CMK (cell line): ENCODE measurements around the gene SBF2.
"Not testable (repeated sequence)": the region's sequence is repeated elsewhere in the genome, so short reads cannot be mapped to it uniquely, and the experiment has no call there.

Experiments
- DNase-seq: peaks from one replicate; pipeline ENCODE4 v3.0.0-alpha.2; 2010; ENCODE audit warnings: low read depth

Gene SBF2

DNA sequence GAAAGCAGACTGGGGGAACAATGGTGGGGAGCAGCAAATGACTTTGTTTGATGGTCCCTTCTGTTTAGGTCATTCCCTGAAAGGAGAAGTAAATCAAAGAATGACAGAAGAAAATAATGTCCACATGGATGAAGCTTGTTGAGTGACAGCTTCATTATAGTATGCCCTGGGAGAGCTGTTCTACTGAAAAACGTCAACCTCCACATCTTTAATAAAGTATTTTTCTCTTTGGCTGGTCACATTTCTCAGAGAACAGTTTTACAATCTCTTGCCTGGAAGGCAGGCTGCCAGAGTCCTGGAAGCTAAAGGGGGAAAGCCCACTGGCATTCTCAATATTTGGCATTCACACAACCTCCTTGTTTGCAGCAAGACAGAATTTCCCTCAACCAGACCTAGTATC is 342.2 kb downstream of the SBF2 start:
- DNase-seq = no peak

DNA sequence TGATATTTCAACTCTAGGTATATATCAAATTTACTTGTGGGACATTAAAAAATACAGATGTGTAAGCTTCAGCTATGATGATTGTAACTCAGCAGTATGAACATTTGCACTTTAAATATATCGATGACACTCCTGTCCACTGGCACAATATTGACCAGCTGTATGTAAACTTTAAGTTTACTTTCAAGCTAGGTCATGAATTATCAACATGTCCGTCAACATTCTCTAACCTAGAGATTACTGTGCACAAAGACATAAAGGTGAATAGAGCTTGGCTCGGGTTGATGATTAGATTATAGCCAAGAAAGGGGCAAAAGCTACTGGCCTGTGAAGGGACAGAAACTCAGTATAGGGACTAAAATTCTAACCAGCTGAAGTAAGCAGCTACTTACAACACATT is 343.6 kb downstream of the SBF2 start:
- DNase-seq = no peak

DNA sequence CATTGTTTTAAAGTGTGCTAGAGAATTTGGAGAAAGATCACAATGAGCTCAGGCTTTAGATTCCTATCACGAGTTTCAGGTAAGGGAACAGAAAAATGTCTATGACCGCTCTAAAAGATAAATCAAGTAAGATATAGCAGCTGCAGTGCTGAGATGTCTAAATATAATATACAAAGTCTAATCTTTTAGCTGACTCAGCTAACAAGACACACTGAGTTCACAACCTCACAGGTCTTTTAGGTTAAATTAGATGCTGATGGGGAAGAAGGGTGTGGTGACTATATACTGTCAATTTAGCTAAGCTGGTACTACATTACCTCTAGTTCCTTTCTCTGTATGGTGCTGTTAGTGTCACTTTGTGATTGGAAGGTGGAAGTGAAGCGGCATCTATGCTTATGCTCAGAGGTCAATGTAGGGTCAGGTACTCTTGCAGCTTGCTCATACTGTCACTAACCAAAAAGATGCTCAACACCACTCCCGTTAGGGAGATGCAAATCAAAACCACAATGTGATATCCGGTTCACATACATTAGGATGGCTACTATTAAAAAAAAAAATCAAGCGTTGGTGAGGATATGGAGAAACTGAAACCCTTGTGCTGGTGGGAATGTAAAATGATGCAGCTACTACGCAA is 346.7 kb downstream of the SBF2 start:
- DNase-seq = no peak

DNA sequence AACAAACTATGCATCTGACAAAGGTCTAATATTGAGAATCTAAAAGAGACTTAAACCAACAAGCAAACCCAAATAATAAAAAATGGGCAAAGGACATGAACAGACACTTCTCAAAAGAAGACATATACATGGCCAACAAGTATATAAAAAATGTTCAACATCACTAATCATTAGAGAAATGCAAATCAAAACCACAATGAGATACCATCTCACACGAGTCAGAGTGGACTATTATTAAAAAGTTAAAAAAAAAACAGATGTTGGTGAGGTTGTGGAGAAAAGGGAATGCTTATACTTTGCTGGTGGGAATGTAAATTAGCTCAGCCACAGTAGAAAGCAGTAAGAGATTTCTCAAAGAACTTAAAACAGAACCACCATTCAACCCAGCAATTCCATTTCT is 348.3 kb downstream of the SBF2 start:
- DNase-seq = not testable (repeated sequence)

DNA sequence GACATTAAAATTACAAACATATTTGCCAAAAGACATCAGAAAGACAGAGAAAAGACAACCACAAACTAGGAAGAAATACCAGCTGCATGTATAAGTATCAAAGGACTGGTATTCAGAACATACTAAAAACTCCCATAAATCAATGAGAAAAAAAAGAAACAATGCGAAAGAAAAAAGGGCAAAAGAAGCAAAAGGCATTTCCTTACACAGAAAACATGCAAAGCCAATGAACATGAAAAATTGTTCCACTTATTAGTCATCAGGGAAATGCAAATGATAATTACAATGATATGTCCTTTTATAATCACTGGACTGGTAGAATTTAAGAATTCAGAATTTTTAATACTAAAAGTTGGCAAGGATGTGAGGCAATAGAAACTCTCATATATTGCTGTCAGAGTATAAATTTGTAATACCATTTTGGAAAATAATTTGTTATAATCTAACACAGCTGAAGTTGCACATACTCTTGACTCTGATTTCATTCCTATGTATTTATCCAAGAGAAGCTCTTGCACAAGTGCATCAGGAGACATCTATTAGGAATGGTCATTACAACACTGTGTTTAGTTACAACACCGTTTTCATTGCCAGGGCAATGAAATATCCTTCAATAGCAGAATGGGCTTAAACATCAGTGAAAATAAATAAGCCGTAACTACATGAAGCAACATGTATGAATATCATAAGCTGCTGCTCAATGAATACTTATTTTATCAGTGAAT is 350.5 kb downstream of the SBF2 start:
- DNase-seq = no peak

DNA sequence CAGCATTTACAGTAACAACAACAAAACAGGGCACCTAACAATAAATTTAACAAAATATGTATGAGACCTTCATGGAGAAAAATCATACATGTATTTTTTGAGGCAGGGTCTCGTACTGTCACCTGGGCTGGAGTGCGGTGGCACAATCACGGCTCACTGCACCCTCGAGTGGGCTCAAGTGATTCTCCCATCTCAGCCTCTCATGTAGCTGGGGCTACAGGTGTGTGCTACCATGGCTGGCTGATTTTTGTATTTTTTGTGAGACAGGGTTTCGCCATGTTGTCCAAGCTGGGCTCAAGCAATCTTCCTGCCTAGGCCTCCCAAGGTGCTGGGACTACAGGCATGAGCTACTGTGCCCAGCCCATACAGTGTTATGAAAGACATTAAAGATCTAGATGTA is 352.0 kb downstream of the SBF2 start:
- DNase-seq = no peak

DNA sequence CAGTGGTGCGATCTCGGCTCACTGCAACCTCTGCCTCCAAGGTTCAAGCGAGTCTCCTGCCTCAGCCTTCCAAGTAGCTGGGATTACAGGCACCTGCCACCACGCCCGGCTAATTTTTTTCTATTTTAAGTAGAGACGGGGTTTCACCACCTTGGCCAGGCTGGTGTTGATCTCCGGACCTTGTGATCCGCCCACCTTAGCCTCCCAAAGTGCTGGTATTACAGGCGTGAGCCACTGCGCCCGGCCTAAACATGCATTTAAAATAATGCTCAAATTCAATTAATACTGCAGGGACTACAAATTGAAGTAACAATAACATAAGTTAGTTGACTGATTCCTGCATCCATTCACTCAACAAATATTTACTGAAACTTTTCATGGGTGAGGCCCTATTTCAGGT is 354.9 kb downstream of the SBF2 start:
- DNase-seq = not testable (repeated sequence)

DNA sequence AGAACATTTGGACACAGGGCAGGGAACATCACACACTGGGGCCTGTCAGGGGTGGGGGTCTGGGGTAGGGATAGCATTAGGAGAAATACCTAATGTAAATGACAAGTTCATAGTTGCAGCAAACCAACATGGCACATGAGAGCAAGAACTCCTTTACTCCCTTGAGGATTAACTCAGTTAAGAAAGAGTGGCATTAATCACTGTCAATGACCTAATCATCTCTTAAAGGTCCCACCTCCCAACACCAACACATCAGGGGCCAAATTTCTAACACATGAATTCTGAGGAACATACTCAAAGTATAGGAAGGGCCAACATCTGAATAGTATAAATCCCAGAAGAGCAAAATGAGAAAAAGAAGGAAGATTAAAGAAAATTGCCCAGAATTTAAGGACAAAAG is 357.3 kb downstream of the SBF2 start:
- DNase-seq = no peak

DNA sequence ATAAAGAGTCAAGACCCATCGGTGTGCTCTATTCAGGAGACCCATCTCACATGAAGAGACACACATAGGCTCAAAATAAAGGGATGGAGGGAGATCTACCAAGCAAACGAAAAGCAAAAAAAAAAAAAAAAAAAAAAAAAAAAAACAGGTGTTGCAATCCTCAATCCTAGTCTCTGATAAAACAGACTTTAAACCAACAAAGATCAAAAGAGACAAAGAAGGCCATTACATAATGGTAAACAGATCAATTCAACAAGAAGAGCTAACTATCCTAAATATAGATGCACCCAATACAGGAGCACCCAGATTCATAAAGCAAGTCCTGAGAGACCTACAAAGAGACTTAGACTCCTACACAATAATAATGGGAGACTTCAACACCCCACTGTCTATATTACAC is 361.2 kb downstream of the SBF2 start:
- not testable (repeated sequence) for DNase-seq

DNA sequence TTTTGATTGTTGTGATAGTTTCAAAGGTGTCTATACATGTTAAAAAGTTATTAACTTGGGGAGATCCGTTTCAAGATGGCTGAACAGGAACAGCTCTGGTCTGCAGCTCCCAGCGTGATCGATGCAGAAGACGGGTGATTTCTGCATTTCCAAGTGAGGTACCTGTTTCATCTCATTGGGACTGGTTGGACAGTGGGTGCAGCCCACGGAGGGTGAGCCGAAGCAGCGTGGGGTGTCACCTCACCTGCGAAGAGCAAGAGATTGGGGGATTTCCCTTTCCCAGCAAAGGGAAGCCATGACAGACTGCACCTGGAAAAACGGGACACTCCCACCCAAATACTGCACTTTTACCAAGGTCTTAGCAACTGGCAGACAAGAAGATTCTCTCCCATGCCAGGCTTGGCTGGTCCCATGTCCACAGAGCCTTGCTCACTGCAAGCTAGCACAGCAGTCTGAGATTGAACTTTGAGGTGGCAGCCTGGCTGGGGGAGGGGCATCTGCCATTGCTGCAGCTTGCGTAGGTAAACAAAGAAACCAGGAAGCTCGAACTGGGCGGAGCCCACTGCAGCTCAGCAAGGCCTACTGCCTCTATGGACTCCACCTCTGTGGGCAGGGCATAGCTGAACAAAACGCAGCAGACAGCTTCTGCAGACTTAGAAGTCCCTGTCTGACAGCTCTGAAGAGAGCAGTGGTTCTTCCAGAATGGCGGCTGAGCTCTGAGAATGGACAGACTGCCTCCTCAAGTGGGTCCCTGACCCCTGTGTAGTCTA is 363.3 kb downstream of the SBF2 start:
- DNase-seq = not testable (repeated sequence)

DNA sequence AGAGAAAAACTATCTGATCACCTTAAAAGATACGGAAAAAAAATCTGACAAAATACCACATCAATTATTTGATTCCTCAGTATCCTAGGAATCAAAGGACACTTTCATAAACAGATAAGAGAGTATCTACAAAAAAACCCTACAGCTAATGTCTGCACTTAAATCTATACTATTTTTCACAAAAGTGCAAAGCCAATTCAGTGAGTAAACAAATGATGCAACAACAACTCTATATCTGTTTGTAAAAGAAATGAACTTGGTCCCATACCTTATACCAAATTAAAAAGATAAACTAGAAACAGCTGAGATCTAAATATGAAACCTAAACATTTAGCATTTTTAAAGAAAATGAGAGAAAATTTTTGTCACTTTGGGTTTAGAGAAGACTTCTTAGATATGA is 366.3 kb downstream of the SBF2 start:
- no peak for DNase-seq

DNA sequence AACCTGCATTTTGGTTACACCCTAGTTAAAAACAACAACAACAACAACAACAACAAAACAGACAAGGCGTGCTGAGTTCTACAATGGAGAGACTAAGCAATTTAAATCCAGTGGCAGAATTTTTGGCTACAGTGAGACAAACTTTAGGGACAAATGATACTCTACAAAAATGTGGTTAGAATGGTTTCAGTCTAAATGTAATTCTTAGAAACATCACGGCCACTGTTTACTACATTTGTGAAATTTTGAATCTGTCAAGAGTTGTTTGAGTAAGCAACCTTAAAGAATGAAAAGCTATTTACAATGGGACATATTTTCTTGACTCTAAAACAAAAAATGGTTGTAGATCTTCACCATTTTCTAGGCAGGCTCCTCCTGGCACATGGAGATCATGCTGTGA is 370.7 kb downstream of the SBF2 start:
- DNase-seq = no peak

DNA sequence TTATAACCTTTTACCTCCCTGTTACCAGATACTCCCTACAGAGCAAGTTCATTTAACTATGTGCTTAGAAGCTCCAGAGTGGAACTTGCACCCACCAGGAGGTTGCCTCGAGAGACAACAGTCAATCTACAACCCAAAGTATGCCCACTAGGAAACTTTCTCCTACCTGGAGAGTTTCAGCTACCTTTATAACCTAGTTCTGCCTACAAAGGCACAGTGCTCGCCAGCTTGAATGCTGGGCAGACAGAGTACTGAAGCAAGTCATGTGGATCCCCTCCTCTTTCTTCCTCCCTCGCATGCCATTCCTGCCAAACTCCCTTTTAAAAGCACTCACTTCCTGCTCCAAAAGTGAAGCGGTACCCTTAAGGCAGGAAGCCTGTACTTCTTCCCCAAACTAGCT is 371.2 kb downstream of the SBF2 start:
- no peak for DNase-seq

DNA sequence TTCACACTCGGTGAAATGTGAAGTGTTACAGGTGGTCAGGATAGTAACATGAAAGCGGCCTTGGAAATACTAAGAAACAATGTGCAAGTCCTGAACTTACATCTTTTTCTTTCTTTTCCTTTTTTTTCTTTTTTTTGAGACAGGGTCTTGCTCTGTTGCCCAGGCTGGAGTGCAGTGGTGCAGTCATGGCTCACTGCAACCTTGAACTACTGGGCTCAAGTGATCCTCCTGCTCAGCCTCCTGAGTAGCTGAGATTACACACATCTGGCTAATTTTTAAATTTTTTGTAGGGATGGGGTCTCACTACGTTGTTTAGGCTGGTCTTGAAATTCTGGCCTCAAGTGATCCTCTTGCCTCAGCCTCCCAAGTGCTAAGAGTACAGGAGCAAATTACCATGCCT is 377.5 kb downstream of the SBF2 start:
- no peak for DNase-seq

DNA sequence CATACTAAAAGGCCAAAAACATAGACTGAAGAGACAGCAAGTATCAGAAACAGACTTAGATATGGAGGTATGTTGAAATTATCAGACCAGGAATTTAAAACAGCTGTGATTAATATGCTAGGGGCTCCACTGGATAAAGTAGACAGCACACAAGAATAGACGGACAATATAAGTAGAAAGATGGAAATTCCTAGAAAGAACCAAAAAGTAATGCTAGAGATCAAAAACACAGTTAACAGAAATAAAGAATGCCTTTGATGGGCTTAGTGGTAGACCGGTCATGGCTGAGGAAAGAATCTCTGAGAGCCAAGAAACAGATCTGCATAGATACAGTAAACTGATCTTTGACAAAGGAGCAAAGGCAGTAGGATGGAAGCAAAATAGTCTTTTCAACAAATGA is 380.0 kb downstream of the SBF2 start:
- no peak for DNase-seq

DNA sequence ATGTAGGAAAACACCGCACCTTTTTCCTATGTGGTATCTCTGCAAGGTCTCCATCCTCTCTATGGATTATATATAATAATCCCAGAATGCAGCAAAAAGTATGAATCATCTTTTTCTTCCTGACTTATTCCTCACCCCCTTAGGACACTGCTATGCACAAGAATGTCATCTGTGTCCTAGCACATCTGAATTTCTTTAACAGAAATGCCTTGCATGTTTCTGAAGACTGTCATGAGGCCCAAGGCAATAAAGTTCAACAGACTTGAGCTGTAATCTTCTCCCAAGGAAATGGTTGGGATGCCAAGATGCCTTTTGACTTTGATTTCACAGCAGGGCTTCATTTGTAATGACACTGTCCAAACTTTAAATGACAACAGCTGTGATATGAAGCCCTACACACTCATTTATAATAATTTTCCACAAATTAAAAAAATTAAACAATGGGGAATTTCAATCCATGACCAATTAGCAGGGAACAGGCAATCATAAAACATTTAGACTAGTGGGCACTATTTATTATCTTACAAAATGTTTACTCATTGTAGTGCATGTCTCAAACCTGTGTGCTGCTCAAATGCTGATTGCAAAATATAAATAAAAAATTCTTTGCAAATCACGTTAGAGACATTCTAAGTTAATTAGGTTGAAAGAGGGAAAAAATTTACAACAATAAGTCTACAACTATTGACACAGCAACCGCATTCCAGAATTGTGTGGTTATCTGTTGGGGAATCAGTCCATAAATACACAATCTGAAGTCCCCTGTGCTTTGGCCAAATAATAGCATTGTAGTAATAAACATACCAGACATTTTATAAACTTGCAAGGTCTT is 387.8 kb downstream of the SBF2 start:
- no peak for DNase-seq

DNA sequence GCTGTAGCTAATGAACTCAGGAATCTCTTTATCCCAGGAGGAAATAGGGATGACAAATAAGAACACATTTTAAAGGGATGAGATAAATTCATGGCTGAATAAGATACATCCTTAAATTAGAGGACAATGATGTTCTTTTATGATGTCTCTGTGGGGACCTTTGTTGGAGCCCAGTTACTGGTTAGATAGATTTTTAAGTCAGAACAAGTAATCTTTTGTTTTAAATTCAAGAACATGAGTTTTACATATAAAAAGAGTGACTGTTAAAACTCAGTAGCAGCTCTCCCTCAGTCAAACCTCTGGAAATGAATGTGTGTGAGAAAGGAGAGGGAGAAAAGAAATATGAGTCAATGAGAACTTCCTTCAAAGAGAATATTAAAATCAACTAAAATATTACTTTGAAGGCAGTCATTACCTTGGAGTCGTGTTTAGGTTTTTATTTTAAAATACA is 388.5 kb downstream of the SBF2 start:
- DNase-seq = no peak

DNA sequence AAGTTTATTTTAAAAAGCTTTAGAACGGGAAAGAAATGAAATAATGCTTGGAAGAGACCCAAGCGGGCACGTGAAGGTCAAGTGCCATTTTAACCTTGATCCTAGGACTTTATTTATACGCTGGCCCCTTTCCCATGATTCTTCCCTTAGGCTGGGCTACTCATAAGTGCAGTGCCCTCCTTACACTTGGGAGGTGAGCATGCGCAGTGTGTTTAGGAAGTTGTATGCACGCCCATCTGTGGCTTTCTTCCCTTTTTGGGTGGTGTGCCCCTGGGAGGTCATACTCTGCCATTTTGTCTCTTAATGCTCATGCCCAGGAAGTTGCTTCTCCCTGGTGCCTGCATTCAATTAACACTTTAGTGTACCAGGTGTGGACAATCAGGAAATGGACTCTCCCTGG is 390.4 kb downstream of the SBF2 start:
- DNase-seq = no peak

DNA sequence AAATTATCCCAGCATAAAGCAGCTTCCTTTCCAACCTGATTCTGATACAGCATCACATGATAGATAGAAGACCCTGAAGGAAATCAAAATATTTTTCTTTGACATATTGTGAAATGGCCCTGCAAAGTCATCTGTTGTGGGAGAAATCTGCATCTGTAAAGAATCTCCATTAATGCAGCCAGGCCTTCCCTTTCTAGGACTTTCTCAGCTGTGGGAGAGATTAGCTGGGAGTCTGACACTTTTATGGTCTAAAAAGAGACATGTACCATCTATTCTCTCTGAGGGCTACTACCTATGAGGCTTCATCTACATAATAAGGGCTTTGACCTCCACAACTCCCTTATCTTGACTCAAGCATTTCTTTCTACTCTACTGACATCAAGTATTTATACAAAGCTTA is 392.1 kb downstream of the SBF2 start:
- no peak for DNase-seq

DNA sequence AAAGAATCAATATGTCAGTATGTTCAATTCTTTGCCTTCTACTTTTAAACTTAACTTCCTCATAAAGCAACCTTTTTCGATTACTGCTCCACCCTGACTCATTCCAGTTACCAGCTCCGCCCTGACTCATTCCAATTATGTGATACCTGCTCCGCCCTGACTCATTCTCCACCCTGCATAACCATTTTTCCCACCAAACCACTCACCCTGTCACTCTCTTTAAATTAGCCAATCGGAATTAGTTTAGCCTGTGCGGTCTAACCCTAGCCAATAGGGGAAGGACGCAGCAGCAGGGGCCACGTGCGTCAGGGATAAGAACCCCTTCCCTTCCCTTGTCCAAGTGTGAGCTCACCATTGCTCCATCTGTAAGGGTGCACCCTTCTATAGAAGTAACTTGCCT is 393.8 kb downstream of the SBF2 start:
- not testable (repeated sequence) for DNase-seq

DNA sequence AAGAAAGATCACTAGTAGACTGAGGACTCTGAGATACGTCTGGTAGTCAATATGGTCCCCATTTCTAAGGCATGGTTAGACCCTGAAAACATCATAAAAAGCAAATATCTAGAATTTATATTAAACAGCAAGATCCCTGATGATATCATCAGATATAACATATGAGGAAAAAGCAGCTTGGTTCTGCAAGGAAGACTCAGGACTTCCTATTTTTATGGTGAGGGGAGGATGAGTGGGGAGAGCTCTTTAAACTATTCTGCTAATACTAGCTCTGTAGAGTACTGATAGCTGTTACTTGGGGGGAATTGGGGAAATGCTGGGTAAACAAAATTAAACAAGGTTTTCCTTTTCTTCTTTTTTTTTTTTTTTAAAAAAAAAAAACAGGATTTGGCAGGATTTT is 394.3 kb downstream of the SBF2 start:
- DNase-seq = no peak

DNA sequence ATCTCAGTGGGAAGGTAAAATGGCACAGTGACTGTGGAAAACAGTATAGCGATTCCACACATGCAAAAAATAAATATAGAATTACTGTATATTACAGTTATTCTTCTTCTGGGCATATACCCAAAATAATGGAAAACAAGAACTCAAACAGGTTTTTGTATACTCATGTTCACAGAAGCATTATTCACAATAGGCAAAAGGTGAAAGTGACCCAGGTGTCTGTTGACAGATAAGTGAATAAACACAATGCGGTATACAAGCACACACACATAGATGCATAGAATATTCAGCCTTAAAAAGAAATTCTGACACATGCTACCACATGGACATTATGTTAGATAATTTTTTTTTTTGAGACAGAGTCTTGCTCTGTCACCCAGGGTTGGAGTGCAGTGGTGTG is 397.1 kb downstream of the SBF2 start:
- DNase-seq = no peak
